Measurements from ENCODE around the gene SHOX. TPM values are rescaled to one million over a fixed set of nuclear protein-coding genes. Genes with fewer than 3 reads are reported as not detected.

The SHOX gene
- total RNA-seq, 1 experiment from 2014 or later = not detected

- Mint-ChIP-seq H3K9me3 (ENCODE audit: low read depth, unreplicated experiment) (peaks cover 4% of the 10 kb centered on the region), H3K4me1 (ENCODE audit: low read depth, unreplicated experiment) (no peaks in the 10 kb centered on the region), H3K27me3 (ENCODE audit: unreplicated experiment) (no peaks in the 10 kb centered on the region), H3K36me3 (ENCODE audit: insufficient read depth, unreplicated experiment) (no peaks in the 10 kb centered on the region), H3K27ac (ENCODE audit: unreplicated experiment) (no peak overlapping the region), H3K4me3 (ENCODE audit: low read depth, unreplicated experiment) (no peak overlapping the region)
- no TSS peak for BruUV-seq (replicated peaks)
- TF ChIP-seq CTCF (IDR thresholded peaks at IDR 0.05; ENCODE audit: unreplicated experiment) = no peak
- DNase-seq = no peak
- intact Hi-C loops (cut with micrococcal nuclease; ENCODE audit: unreplicated experiment) = no loop called here
- CTCF ChIA-PET = no interaction called here
Measured at GRCh38 chrX:663841-664240, 33.2 kb downstream of the SHOX start.

DNA sequence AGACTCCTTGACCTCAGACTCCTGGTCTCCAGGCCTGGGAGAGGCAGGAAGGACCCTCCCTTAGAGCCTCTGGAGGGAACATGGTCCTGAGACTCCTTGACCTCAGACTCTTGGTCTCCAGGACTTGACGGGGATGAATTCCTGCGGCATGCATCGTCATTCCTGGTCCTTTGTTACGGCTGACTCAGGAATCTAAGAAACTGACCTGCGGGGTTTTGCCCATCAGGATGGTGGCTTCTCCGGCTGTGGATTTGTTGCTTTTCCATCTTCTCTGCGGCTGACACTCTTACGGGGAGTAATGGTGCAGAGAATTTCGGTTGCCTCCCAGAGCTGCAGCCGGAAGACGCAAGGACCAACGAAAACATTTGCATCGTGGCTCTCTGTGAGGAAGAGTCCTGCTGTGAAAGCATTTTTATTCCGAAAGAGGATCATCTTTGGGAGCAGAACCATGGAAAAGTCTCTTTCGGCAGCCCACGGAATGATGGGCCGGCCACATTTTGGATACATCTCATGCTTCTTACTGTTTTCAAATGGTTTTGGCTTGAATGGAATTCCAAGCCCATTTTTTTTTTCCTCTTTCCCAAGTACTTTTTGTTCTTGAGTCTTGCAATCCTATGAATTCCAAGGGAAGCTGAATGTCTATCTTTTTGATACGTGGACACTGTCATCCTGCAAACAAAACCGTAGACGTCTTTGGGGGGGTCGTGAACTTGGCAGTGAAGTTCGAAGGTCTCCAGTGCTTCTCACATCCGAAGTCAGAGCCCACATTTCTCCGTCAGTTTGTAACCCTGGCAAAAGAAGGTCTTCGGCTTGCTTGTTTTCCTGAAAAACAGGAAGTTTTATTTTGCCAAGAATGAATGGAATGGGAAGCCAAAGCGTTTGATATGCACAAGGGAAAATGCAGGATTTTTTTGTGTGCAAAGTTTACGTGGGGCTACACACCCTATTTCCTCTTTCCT, 36.5 kb downstream of the SHOX start:
- Mint-ChIP-seq H3K27ac (ENCODE audit: unreplicated experiment) (no peak overlapping the region), H3K27me3 (ENCODE audit: unreplicated experiment) (no peaks in the 10 kb centered on the region)

DNA sequence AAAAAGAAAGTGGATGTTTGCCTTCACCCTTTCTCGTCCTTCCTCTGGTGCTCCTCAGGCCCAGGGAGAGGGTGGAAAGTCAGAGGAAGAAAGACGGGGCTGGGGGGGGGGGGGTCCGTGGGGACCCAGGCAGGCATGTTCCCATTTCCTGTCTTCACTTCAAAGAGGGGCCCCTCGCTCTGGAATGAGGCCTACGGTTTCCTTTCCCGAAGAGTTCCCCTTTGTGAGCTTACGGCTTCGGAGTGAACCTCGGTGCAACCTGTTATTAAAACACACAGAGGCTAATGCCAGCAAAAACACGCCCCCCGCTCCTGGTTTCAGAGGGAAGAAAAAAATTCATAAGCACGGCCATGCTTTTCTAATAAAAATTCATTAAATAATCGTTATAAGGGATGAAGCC, 40.1 kb downstream of the SHOX start:
- no peak overlapping the region for H3K4me3 Mint-ChIP-seq (ENCODE audit: low read depth, unreplicated experiment)
- DNase-seq = no peak
- intact Hi-C loops (cut with micrococcal nuclease; ENCODE audit: unreplicated experiment) = no loop called here
- H3K36me3 Mint-ChIP-seq (ENCODE audit: insufficient read depth, unreplicated experiment) = peaks cover 6% of the 10 kb centered on the region
- peaks cover 12% of the 10 kb centered on the region for H3K9me3 Mint-ChIP-seq (ENCODE audit: low read depth, unreplicated experiment)
- H3K4me1 Mint-ChIP-seq (ENCODE audit: low read depth, unreplicated experiment) = no peaks in the 10 kb centered on the region
- no peak overlapping the region for H3K27ac Mint-ChIP-seq (ENCODE audit: unreplicated experiment)
- H3K27me3 Mint-ChIP-seq (ENCODE audit: unreplicated experiment) = no peaks in the 10 kb centered on the region
- BruUV-seq (replicated peaks) = no TSS peak
- CTCF ChIA-PET = no interaction called here
- TF ChIP-seq CTCF (IDR thresholded peaks at IDR 0.05; ENCODE audit: unreplicated experiment) = no peak

More for the DNA sequence above, 36.5 kb downstream of the SHOX start:
- Mint-ChIP-seq H3K4me3 (ENCODE audit: low read depth, unreplicated experiment) (no peak overlapping the region), H3K36me3 (ENCODE audit: insufficient read depth, unreplicated experiment) (no peaks in the 10 kb centered on the region), H3K4me1 (ENCODE audit: low read depth, unreplicated experiment) (no peaks in the 10 kb centered on the region), H3K9me3 (ENCODE audit: low read depth, unreplicated experiment) (peaks cover 4% of the 10 kb centered on the region)
- BruUV-seq (replicated peaks) = no TSS peak
- TF ChIP-seq CTCF (IDR thresholded peaks at IDR 0.05; ENCODE audit: unreplicated experiment) = no peak
- CTCF ChIA-PET = no interaction called here
- no peak for DNase-seq
- intact Hi-C loops (cut with micrococcal nuclease; ENCODE audit: unreplicated experiment) = no loop called here

- Mint-ChIP-seq H3K4me3 (ENCODE audit: low read depth, unreplicated experiment) (no peak overlapping the region), H3K27me3 (ENCODE audit: unreplicated experiment) (no peaks in the 10 kb centered on the region), H3K4me1 (ENCODE audit: low read depth, unreplicated experiment) (no peaks in the 10 kb centered on the region), H3K27ac (ENCODE audit: unreplicated experiment) (no peak overlapping the region), H3K36me3 (ENCODE audit: insufficient read depth, unreplicated experiment) (peaks cover 6% of the 10 kb centered on the region), H3K9me3 (ENCODE audit: low read depth, unreplicated experiment) (peaks cover 16% of the 10 kb centered on the region)
- CTCF ChIA-PET = no interaction called here
- no peak for DNase-seq
- no TSS peak for BruUV-seq (replicated peaks)
- intact Hi-C loops (cut with micrococcal nuclease; ENCODE audit: unreplicated experiment) = no loop called here
- TF ChIP-seq CTCF (IDR thresholded peaks at IDR 0.05; ENCODE audit: unreplicated experiment) = no peak
Measured at GRCh38 chrX:672931-673330, 42.3 kb downstream of the SHOX start.
